ENCODE measurements around the gene FBLN1. TPM values are rescaled to one million over a fixed set of nuclear protein-coding genes. Genes with fewer than 3 reads are reported as not detected.
"Not testable (repeated sequence)": the region's sequence is repeated elsewhere in the genome, so short reads cannot be mapped to it uniquely, and the experiment has no call there.

Gene FBLN1
- total and polyA plus RNA-seq, 2 of the 8 experiments (the other 6 are each of a cell fraction or from before 2014, with no cell fraction given), result 159 to 168 TPM

DNA sequence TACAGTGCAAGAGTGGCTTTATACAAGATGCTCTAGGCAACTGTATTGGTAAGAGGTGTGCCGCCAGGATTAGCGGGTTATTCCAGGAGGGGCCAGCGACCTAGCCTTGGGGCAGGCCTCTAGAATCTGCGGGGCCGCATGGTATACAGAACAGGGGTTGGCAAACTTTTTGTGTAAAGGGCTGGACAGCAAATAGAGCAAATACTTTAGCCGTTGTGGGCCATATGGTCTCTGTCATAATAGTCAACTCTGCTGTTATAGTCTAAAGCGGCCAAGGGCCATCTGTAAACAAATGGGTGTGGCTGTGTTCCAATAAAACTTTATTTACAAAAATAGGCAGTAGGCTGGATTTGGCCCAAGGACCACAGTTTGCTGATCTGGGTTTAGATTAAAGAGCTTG lies 32.6 kb downstream of the FBLN1 start (continued):
- no peak for TF ChIP-seq ZNF274 (IDR thresholded peaks at IDR 0.05; ENCODE audit: borderline replicate concordance, extremely low read depth, low read length)

DNA sequence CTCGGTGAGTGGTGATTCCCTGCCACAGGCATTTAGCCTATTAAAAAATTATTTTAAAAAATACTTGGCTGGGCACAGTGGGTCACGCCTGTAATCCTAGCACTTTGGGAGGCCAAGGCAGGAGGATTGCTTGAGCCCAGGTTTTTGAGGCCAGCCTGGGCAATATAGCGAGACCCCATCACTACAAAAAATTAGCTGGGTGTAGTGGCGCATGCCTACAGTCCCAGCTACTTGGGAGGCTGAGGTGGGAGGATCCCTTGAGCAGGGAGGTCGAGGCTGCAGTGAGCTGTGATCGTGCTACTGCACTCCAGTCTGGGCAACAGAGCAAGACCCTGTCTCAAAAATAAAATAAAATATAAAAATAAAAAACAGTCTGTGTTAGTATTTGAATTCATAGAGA lies 33.2 kb downstream of the FBLN1 start:
- H3K18ac ChIP-seq (ENCODE audit: extremely low read depth, low read length); H3K23ac ChIP-seq (ENCODE audit: insufficient read length); H4K5ac ChIP-seq (ENCODE audit: insufficient read length, low read depth, low read length); H3K79me2 ChIP-seq (ENCODE audit: control insufficient read depth in 1 of 2, insufficient read depth in 2 of 2, low read length in 2 of 2); H2BK12ac ChIP-seq (ENCODE audit: low read depth, low read length); H3K4me1 ChIP-seq (replicated peaks in 1 of 4; ENCODE audit: control insufficient read depth in 3 of 4, insufficient read depth in 4 of 4, low read length in 3 of 4); H2AK5ac ChIP-seq (ENCODE audit: low read depth, low read length); H3K79me1 ChIP-seq (ENCODE audit: low read depth, low read length); H2BK120ac ChIP-seq (replicated peaks; ENCODE audit: low read depth, low read length); DNase-seq (ENCODE audit: low read depth in 1 of 2, low spot score in 2 of 2); H3K56ac ChIP-seq (replicated peaks; ENCODE audit: insufficient read length, low read depth, low read length); H3K9me3 ChIP-seq (ENCODE audit: insufficient read depth in 2 of 2, low read depth in 1 of 2, low read length in 1 of 2); FAIRE-seq; H2AFZ ChIP-seq (ENCODE audit: low read length); H3K4ac ChIP-seq (replicated peaks; ENCODE audit: insufficient read length, low read depth, low read length); H2BK15ac ChIP-seq (ENCODE audit: low read length); H4K8ac ChIP-seq (ENCODE audit: extremely low read depth, insufficient read depth, low read length); H3K27ac ChIP-seq (ENCODE audit: low read depth, low read length); H4K91ac ChIP-seq (replicated peaks; ENCODE audit: insufficient read length, low read length); H3K27me3 ChIP-seq (replicated peaks in 1 of 4; ENCODE audit: control insufficient read depth in 3 of 4, extremely low read depth in 1 of 4, insufficient read depth in 3 of 4, low read length in 3 of 4); H3K14ac ChIP-seq (ENCODE audit: insufficient read length); H2BK5ac ChIP-seq (ENCODE audit: low read depth, low read length); H3K23me2 ChIP-seq (ENCODE audit: low read depth, low read length); H3K4me2 ChIP-seq (ENCODE audit: insufficient read depth in 1 of 2, low read depth in 2 of 2, low read length in 2 of 2); H3K4me3 ChIP-seq (ENCODE audit: extremely low read depth in 1 of 4, insufficient read depth in 2 of 4, low read depth in 3 of 4, low read length in 4 of 4); H3K9ac ChIP-seq (replicated peaks in 1 of 4; ENCODE audit: extremely low read depth in 1 of 4, low read depth in 3 of 4, low read length in 3 of 4); H2BK20ac ChIP-seq (ENCODE audit: low read length): not testable (repeated sequence)
- ChIA-PET POLR2A (ENCODE audit: partially characterized antibody) (interaction anchor here (1.0 to 1.4 kb wide), 2 partner anchors 22 to 31 kb away, joined by 3 read pairs; no protein-coding TSS in a partner anchor), CTCF (ENCODE audit: partially characterized antibody) (interaction anchor here (0.7 to 1.0 kb wide), 3 partner anchors 12 to 92 kb away, joined by 3 to 4 read pairs (median 3); no protein-coding TSS in a partner anchor)
- peaks cover 15 to 39% (median 30%) of the 10 kb centered on the region in 4 experiments; a peak in 6 of 8 replicates for H3K36me3 ChIP-seq (ENCODE audit: control insufficient read depth in 2 of 4, insufficient read depth in 4 of 4, low read length in 3 of 4)
- 97% methylated on average over 6 of the region's 6 CpGs; no CpG with 5 or more reads in 1 of the 2 experiments for WGBS, 2 experiments (ENCODE audit: extremely low coverage in 1 of 2, insufficient coverage in 1 of 2, insufficient read length in 1 of 2, insufficient replicate concordance in 2 of 2, low coverage in 1 of 2, low lambda C conversion rate in 2 of 2, missing lambda C conversion rate in 1 of 2)
- H4K20me1 ChIP-seq (replicated peaks in 1 of 2; ENCODE audit: control insufficient read depth in 1 of 2, insufficient read depth in 2 of 2, low read length in 2 of 2), result peaks cover 4 to 11% of the 10 kb centered on the region in 2 experiments

Measured in H1 (cell line).